GM19328 (cell line): ENCODE measurements around the gene LEMD1.
"Not testable (repeated sequence)": the region's sequence is repeated elsewhere in the genome, so short reads cannot be mapped to it uniquely, and the experiment has no call there.

Experiments used
- ATAC-seq: cut with Tn5 transposase; IDR thresholded peaks from one replicate; pipeline ENCODE4 v1.9.1; 2021; ENCODE audit warnings: mild to moderate bottlenecking, moderate library complexity; ENCODE audit not compliant: unreplicated experiment

Gene LEMD1

GRCh38 chr1:205447457-205448341 lies 25.8 kb upstream of the LEMD1 start:
- ATAC-seq: no peak

- ATAC-seq: no peak
These were observed 25.0 kb upstream of the LEMD1 start for GRCh38 chr1:205446828-205447227.

- no peak for ATAC-seq
These were observed 23.7 kb upstream of the LEMD1 start for GRCh38 chr1:205445646-205445935.

GRCh38 chr1:205444931-205445645 lies 23.2 kb upstream of the LEMD1 start:
- ATAC-seq: no peak

GRCh38 chr1:205444300-205444930 lies 22.6 kb upstream of the LEMD1 start:
- no peak for ATAC-seq

GRCh38 chr1:205443585-205444299 lies 21.9 kb upstream of the LEMD1 start:
- no peak for ATAC-seq

GRCh38 chr1:205442051-205442725 lies 20.3 kb upstream of the LEMD1 start:
- no peak for ATAC-seq

GRCh38 chr1:205441716-205442050 lies 19.8 kb upstream of the LEMD1 start:
- ATAC-seq: no peak

- ATAC-seq: no peak
These were observed 19.4 kb upstream of the LEMD1 start for GRCh38 chr1:205441318-205441633.

- ATAC-seq: no peak
These were observed 18.8 kb upstream of the LEMD1 start for GRCh38 chr1:205440476-205441317.

- no peak for ATAC-seq
These were observed 18.2 kb upstream of the LEMD1 start for GRCh38 chr1:205440121-205440475.

- no peak for ATAC-seq
These were observed 16.6 kb upstream of the LEMD1 start for GRCh38 chr1:205438213-205439158.

GRCh38 chr1:205437570-205437969 lies 15.7 kb upstream of the LEMD1 start:
- no peak for ATAC-seq

GRCh38 chr1:205436776-205437410 lies 15.0 kb upstream of the LEMD1 start:
- ATAC-seq: no peak

GRCh38 chr1:205435578-205436573 lies 14.0 kb upstream of the LEMD1 start:
- no peak for ATAC-seq

- no peak for ATAC-seq
These were observed 12.9 kb upstream of the LEMD1 start for GRCh38 chr1:205434738-205435137.

GRCh38 chr1:205432692-205433091 lies 10.8 kb upstream of the LEMD1 start:
- not testable (repeated sequence) for ATAC-seq
